Activated T-helper 1 cell treated with anti-CD3 and anti-CD28 coated beads, Interleukin-12 subunit alpha, Interleukin-12 subunit beta, Interleukin-2, Interleukin-4 antibody, amounts not matched to agents 30 ng/mL and 10 ng/mL and 1 ng/mL, durations not matched to agents 14 hours and 24 hours and 36 hours (primary cell): ENCODE measurements around the gene GCNT2. TPM values are rescaled to one million over a fixed set of nuclear protein-coding genes. Genes with fewer than 3 reads are reported as not detected.

ENCODE experiments used
- DNase-seq: peaks from one replicate; pipeline ENCODE4 v3.0.0; 2021; ENCODE audit warnings: low spot score
- H3K27ac Mint-ChIP-seq: one replicate; pipeline ENCODE4 v1.8.0; 2021; ENCODE audit warnings: mild to moderate bottlenecking, mixed read lengths
- H3K27me3 Mint-ChIP-seq: one replicate; pipeline ENCODE4 v1.8.0; 2022; ENCODE audit warnings: mild to moderate bottlenecking, moderate library complexity, mixed read lengths; ENCODE audit not compliant: insufficient read depth
- H3K36me3 Mint-ChIP-seq: one replicate; pipeline ENCODE4 v1.8.0; 2021; ENCODE audit warnings: low read depth, mixed read lengths
- H3K4me1 Mint-ChIP-seq: one replicate; pipeline ENCODE4 v1.8.0; 2021; ENCODE audit warnings: low read depth, mixed read lengths
- H3K4me3 Mint-ChIP-seq: one replicate; pipeline ENCODE4 v1.8.0; 2021; ENCODE audit warnings: mild to moderate bottlenecking, moderate library complexity, mixed read lengths
- H3K9me3 Mint-ChIP-seq: one replicate; pipeline ENCODE4 v1.8.0; 2021; ENCODE audit warnings: mixed read lengths
- intact Hi-C: fragments of 100-400 bp; cut with micrococcal nuclease; formaldehyde crosslinking; loops from one replicate; pipeline ENCODE4 v1.15.1; 2024
- total RNA-seq: library from RNA; stranded (reverse); gene quantifications from 2 replicates; pipeline ENCODE4 v1.2.3, GENCODE V29; 2022

Gene GCNT2
- total RNA-seq, 1 donor from 2014 or later, result 3.0 TPM

GRCh38 chr6:10541591-10541990, 20.4 kb downstream of the GCNT2 start:
- Mint-ChIP-seq H3K4me3 (no peak overlapping the region), H3K27ac (no peak overlapping the region), H3K36me3 (peaks cover 9% of the 10 kb centered on the region), H3K9me3 (no peaks in the 10 kb centered on the region), H3K27me3 (no peaks in the 10 kb centered on the region), H3K4me1 (peaks cover 9% of the 10 kb centered on the region)
- intact Hi-C loops, result no loop called here
- DNase-seq, result no peak

DNA sequence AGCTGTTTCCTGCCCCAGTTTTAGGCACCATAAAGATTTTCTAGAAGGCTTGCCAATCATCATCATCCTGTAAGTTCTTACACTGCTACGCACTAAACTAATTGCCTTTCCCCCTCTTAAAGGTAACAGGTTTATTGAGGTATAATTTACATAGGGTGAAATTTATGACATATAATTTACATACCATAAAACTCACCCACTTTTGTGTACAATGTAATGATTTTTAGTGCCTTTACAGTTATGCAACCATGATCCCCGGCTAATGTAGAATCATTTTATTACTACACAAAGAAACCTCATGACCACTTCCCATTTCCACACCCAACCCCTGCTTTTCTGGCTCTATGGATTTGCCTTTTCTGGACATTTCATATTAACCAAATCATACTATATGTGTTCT, 21.1 kb downstream of the GCNT2 start:
- no peak for DNase-seq
- Mint-ChIP-seq H3K27me3 (no peaks in the 10 kb centered on the region), H3K4me1 (peaks cover 9% of the 10 kb centered on the region), H3K27ac (no peak overlapping the region), H3K36me3 (peaks cover 9% of the 10 kb centered on the region), H3K4me3 (no peak overlapping the region), H3K9me3 (no peaks in the 10 kb centered on the region)
- intact Hi-C loops, result no loop called here

DNA sequence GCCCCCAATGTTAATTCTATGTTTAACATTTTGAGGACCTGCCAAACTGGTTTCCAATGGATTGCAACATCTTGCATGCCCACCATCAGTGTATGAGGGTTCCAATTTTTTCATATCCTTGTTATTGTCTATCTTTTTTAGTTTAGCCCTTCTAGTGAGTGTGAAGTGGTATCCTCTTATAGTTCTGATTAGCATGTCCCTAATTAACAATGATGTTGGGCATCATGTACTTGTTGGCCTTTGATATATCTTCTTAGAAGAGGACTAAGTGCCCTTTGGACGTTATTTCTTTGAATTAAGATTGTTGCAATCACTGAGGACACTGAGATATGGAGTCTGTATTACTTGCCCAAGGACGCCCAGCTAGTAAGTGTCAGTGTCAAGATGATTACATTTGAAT, 22.3 kb downstream of the GCNT2 start:
- no peaks in the 10 kb centered on the region for H3K9me3 Mint-ChIP-seq
- H3K36me3 Mint-ChIP-seq, result peaks cover 9% of the 10 kb centered on the region
- H3K27ac Mint-ChIP-seq, result no peak overlapping the region
- no peaks in the 10 kb centered on the region for H3K27me3 Mint-ChIP-seq
- no peak overlapping the region for H3K4me3 Mint-ChIP-seq
- H3K4me1 Mint-ChIP-seq, result peaks cover 9% of the 10 kb centered on the region
- DNase-seq, result no peak
- intact Hi-C loops, result no loop called here

- no peaks in the 10 kb centered on the region for H3K9me3 Mint-ChIP-seq
- H3K27ac Mint-ChIP-seq, result no peak overlapping the region
- peaks cover 9% of the 10 kb centered on the region for H3K36me3 Mint-ChIP-seq
- intact Hi-C loops, result no loop called here
- no peaks in the 10 kb centered on the region for H3K27me3 Mint-ChIP-seq
- DNase-seq, result no peak
- no peak overlapping the region for H3K4me3 Mint-ChIP-seq
- peaks cover under 1% of the 10 kb centered on the region for H3K4me1 Mint-ChIP-seq
These were observed 24.3 kb downstream of the GCNT2 start for GRCh38 chr6:10545482-10545881.

DNA sequence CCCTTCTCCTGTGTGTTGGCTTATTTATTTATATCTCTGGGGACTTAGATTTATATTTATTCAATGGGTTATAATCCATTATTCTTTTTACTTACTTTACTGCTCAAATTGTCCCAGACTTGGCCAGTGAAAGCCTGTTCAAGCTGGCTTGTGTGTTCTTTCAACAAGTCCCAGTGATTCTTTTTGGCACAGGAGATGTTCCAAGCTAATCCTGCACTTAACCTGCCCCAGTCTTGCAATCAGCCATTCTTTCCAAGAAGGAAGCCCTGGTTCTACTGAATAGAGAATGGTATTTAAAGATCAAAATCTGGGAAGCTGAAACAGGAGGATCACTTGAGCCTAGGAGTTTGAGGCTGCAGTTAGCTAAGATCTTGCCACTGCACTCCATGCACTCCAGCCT, 26.7 kb downstream of the GCNT2 start:
- Mint-ChIP-seq H3K9me3 (no peaks in the 10 kb centered on the region), H3K27me3 (no peaks in the 10 kb centered on the region), H3K36me3 (peaks cover 3% of the 10 kb centered on the region), H3K4me1 (no peaks in the 10 kb centered on the region), H3K4me3 (no peak overlapping the region), H3K27ac (no peak overlapping the region)
- intact Hi-C loops, result no loop called here
- DNase-seq, result no peak

DNA sequence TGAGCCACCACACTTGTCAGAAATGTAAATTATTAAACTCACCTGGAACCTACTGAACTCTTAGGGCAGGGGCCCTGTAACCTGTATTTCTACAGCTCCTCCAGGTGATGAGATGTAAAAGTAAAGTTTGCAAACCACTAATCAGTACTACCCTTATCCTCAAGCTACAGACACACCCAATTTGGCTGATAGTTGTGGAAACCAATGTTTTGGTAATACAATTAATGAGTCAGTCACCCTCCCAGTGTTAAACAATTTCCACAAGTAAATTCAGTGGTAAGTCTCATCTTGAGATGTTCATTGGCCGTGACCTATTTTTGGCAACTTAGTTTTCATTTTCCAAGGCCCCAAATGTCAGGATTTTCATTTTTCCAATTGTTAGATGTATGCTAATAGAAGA, 29.6 kb downstream of the GCNT2 start:
- intact Hi-C loops, result no loop called here
- H3K4me3 Mint-ChIP-seq, result no peak overlapping the region
- H3K9me3 Mint-ChIP-seq, result no peaks in the 10 kb centered on the region
- no peaks in the 10 kb centered on the region for H3K4me1 Mint-ChIP-seq
- no peak overlapping the region for H3K27ac Mint-ChIP-seq
- H3K36me3 Mint-ChIP-seq, result no peaks in the 10 kb centered on the region
- no peaks in the 10 kb centered on the region for H3K27me3 Mint-ChIP-seq
- no peak for DNase-seq

DNA sequence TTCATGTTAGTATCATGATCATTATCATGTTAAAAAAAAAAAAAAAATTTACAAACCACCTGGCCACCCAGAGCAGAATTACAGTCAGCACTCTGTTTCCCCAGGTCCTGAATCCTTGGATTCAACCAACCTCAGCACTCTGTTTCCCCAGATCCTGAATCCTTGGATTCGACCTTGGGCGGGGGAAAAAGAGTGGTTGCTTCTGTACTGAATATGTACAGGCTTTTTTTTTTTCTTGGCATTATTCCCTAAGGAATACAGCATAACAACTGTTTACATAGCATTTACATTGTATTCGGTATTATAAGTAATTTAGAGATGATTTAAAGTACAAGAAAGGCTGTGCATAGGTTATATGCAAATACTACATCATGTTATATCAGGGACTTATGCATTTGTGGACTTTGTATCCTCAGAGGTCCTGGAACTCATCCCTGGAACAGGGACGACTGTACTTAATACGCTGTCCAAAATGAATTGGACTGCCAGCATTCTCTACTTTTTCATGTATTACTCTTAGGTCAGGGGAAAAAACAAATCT, 31.2 kb downstream of the GCNT2 start:
- Mint-ChIP-seq H3K9me3 (no peaks in the 10 kb centered on the region), H3K4me3 (no peak overlapping the region), H3K4me1 (no peaks in the 10 kb centered on the region), H3K36me3 (peaks cover 3% of the 10 kb centered on the region), H3K27me3 (no peaks in the 10 kb centered on the region), H3K27ac (no peak overlapping the region)
- intact Hi-C loops, result no loop called here
- DNase-seq, result no peak

DNA sequence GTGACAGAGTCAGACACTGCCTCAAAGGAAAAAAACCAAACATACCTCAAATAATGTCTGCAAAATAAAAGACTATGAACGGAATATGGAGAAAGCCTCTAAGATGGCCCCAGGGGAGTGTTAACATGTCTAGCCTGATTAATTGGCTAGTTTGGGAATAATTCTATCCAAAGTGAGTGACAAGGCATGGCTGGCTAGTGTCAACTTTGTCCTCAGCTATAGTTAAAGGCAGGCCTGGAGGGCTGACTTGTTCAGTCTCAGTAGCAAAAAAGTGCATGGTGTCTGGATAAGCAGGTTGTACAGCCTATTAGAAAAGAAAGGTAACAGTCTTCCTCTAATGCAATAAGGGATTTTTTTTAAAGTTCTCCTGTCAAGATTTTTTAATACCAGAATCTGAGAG, 32.7 kb downstream of the GCNT2 start:
- Mint-ChIP-seq H3K27me3 (no peaks in the 10 kb centered on the region), H3K36me3 (peaks cover 3% of the 10 kb centered on the region), H3K27ac (no peak overlapping the region), H3K4me3 (no peak overlapping the region), H3K9me3 (no peaks in the 10 kb centered on the region), H3K4me1 (no peaks in the 10 kb centered on the region)
- intact Hi-C loops, result no loop called here
- no peak for DNase-seq

GRCh38 chr6:10554826-10555225, 33.7 kb downstream of the GCNT2 start:
- intact Hi-C loops, result no loop called here
- DNase-seq, result no peak
- H3K4me1 Mint-ChIP-seq, result no peaks in the 10 kb centered on the region
- no peaks in the 10 kb centered on the region for H3K27me3 Mint-ChIP-seq
- H3K36me3 Mint-ChIP-seq, result peaks cover 3% of the 10 kb centered on the region
- no peaks in the 10 kb centered on the region for H3K9me3 Mint-ChIP-seq
- H3K27ac Mint-ChIP-seq, result no peak overlapping the region
- H3K4me3 Mint-ChIP-seq, result no peak overlapping the region

DNA sequence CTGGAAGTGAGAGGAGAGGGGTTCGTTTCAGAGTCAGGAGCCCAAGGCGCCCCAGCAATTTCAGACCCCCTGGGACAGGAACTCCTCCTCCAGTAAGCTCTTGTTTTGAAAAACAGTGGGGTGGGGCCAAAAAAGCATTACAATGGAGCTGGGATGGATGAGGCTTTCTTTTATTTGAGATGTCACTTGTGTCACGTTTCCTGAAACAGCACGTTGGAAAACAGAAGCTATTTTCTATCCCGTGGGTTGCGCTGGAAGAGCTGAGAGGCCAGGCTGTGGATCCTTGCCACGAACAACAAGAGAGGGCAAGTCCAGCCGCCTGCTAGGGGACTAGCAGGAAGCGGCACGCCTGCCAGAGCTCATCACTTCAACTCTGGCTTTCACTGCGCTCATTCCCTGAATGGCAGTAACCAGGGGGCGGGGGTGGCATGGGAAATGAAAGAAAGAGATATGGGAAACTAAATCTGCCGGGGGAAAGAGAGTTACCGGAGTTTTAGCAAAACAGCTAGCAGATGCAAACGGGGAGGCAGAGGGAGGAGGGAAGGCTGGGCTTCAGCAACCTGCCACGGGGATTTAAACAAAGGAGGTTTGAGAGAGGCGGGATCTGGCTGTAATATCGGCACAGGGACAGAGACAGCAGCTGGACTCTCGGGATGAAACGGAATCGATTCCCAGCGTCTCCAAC, 34.6 kb downstream of the GCNT2 start:
- no peak overlapping the region for H3K4me3 Mint-ChIP-seq
- intact Hi-C loops, result no loop called here
- H3K9me3 Mint-ChIP-seq, result no peaks in the 10 kb centered on the region
- no peak overlapping the region for H3K27ac Mint-ChIP-seq
- no peak for DNase-seq
- H3K27me3 Mint-ChIP-seq, result no peaks in the 10 kb centered on the region
- H3K36me3 Mint-ChIP-seq, result peaks cover 3% of the 10 kb centered on the region
- H3K4me1 Mint-ChIP-seq, result no peaks in the 10 kb centered on the region

GRCh38 chr6:10556589-10556988, 35.4 kb downstream of the GCNT2 start:
- no peak for DNase-seq
- intact Hi-C loops, result no loop called here
- Mint-ChIP-seq H3K36me3 (peaks cover 3% of the 10 kb centered on the region), H3K27me3 (no peaks in the 10 kb centered on the region), H3K4me1 (no peaks in the 10 kb centered on the region), H3K27ac (no peak overlapping the region), H3K9me3 (no peaks in the 10 kb centered on the region), H3K4me3 (no peak overlapping the region)

- H3K9me3 Mint-ChIP-seq, result no peaks in the 10 kb centered on the region
- H3K27me3 Mint-ChIP-seq, result no peaks in the 10 kb centered on the region
- peaks cover 3% of the 10 kb centered on the region for H3K36me3 Mint-ChIP-seq
- H3K27ac Mint-ChIP-seq, result no peak overlapping the region
- no peaks in the 10 kb centered on the region for H3K4me1 Mint-ChIP-seq
- intact Hi-C loops, result no loop called here
- H3K4me3 Mint-ChIP-seq, result no peak overlapping the region
- no peak for DNase-seq
These were observed 35.8 kb downstream of the GCNT2 start for GRCh38 chr6:10556992-10557391.

GRCh38 chr6:10557913-10558312, 36.8 kb downstream of the GCNT2 start:
- Mint-ChIP-seq H3K27me3 (no peaks in the 10 kb centered on the region), H3K4me1 (no peaks in the 10 kb centered on the region), H3K4me3 (no peak overlapping the region), H3K36me3 (peaks cover 3% of the 10 kb centered on the region), H3K27ac (no peak overlapping the region), H3K9me3 (no peaks in the 10 kb centered on the region)
- intact Hi-C loops, result no loop called here
- DNase-seq, result no peak

GRCh38 chr6:10558565-10558964, 37.4 kb downstream of the GCNT2 start:
- peaks cover 3% of the 10 kb centered on the region for H3K36me3 Mint-ChIP-seq
- intact Hi-C loops, result no loop called here
- no peak for DNase-seq
- no peaks in the 10 kb centered on the region for H3K4me1 Mint-ChIP-seq
- no peaks in the 10 kb centered on the region for H3K9me3 Mint-ChIP-seq
- no peak overlapping the region for H3K27ac Mint-ChIP-seq
- H3K4me3 Mint-ChIP-seq, result no peak overlapping the region
- H3K27me3 Mint-ChIP-seq, result no peaks in the 10 kb centered on the region
